ENCODE results near the gene CA5A. TPM values are rescaled to one million over a fixed set of nuclear protein-coding genes. Genes with fewer than 3 reads are reported as not detected.
A peak's percentile ranks its signal among the peaks of the same experiment; 100 is the strongest.

Gene CA5A
- total and polyA plus RNA-seq, 2 of the 4 experiments (the other 2 are of a cell fraction) = not detected

- Histone ChIP-seq H4K91ac (ENCODE audit: insufficient read depth, low read depth, low read length) (peak overlapping the region; percentile 84), H3K23ac (ENCODE audit: low read depth, low read length) (peak overlapping the region; percentile 89), H3K9ac (ENCODE audit: low read depth, low read length) (peak overlapping the region; percentile 94), H4K5ac (ENCODE audit: low read depth, low read length) (peak overlapping the region; percentile 63), H3K14ac (replicated peaks; ENCODE audit: low read depth, low read length) (peak overlapping the region; percentile 72), H3K9me3 (ENCODE audit: control insufficient read depth, insufficient read depth, low read length) (no peaks in the 10 kb centered on the region), H4K8ac (ENCODE audit: low read depth in 2 of 2, low read length in 2 of 2) (peak overlapping the region; percentile 60 to 85), H2BK20ac (ENCODE audit: low read depth, low read length) (no peak overlapping the region), H3K27ac (ENCODE audit: insufficient read depth, low read length) (peak overlapping the region; percentile 80), H3K27me3 (ENCODE audit: control insufficient read depth, insufficient read depth, low read length) (no peaks in the 10 kb centered on the region), H3K79me1 (ENCODE audit: low read depth in 1 of 2, low read length in 2 of 2) (peaks cover 22 to 49% of the 10 kb centered on the region in 2 experiments), H2AK5ac (ENCODE audit: low read depth, low read length) (peak overlapping the region; percentile 76), H2BK120ac (ENCODE audit: low read depth, low read length) (peak overlapping the region; percentile 56; the same call in 1 of the 2 replicates), H2AK9ac (replicated peaks; ENCODE audit: low read depth, low read length, poor library complexity) (peak overlapping the region; percentile 97), H3K4me3 (ENCODE audit: insufficient read depth, low read depth, low read length) (peak overlapping the region; percentile 74), H2AFZ (replicated peaks; ENCODE audit: low read length, poor library complexity) (peak overlapping the region; percentile 95), H3K9me1 (ENCODE audit: insufficient read depth, low read length) (peaks cover 10% of the 10 kb centered on the region), H3K4me1 (ENCODE audit: control insufficient read depth, insufficient read depth, low read length) (peaks cover 19% of the 10 kb centered on the region), H3K36me3 (ENCODE audit: control insufficient read depth, insufficient read depth, low read length) (peaks cover 1% of the 10 kb centered on the region), H3K18ac (ENCODE audit: low read depth, low read length) (peak overlapping the region; percentile 42; the same call in 1 of the 2 replicates), H3K4me2 (ENCODE audit: low read depth, low read length) (peak overlapping the region; percentile 74), H2BK15ac (ENCODE audit: low read depth, low read length) (no peak overlapping the region; the same call in 2 of the 3 replicates), H3K4ac (ENCODE audit: low read depth, low read length) (peak overlapping the region; percentile 68), H3K56ac (ENCODE audit: extremely low read depth, insufficient read depth, low read length) (peak overlapping the region; percentile 95), H2BK5ac (ENCODE audit: low read depth, low read length, poor library complexity, severe bottlenecking) (peak overlapping the region; percentile 82), H4K20me1 (ENCODE audit: insufficient read depth, low read length) (peaks cover 9% of the 10 kb centered on the region)
- ATAC-seq (ENCODE audit: low read depth) = peak; percentile 1
- 0% methylated on average over 19 of the region's 82 CpGs; no CpG with 5 or more reads in 1 of the 2 experiments for WGBS, 2 experiments (ENCODE audit: extremely low coverage in 2 of 2, insufficient read length in 1 of 2)
- no TSS peak for BruUV-seq (replicated peaks)
- POLR2A ChIA-PET (ENCODE audit: unreplicated experiment) = no interaction called here
- in situ Hi-C loops (cut with MboI; ENCODE audit: low sequenced_read_pairs) (no loop called here), dilution Hi-C loops (cut with HindIII; ENCODE audit: low sequenced_read_pairs, unreplicated experiment) (no loop called here), intact Hi-C loops (cut with micrococcal nuclease) (loop anchor here (10.0 kb wide), 3 partner anchors 353 to 613 kb away; partner anchors contain the start of gene ZNF469)
- DNase-seq = no peak
- CTCF ChIA-PET = no interaction called here
- TF ChIP-seq USF2 (IDR thresholded peaks at IDR 0.05; ENCODE audit: low read depth, low read length) (no peak), POLR2A (IDR thresholded peaks at IDR 0.05; ENCODE audit: low read depth, low read length) (peak; percentile 67), CHD1 (IDR thresholded peaks at IDR 0.05; ENCODE audit: low read depth, low read length) (no peak), RAD21 (IDR thresholded peaks at IDR 0.05; ENCODE audit: low read length) (no peak), MAZ (IDR thresholded peaks at IDR 0.05; ENCODE audit: borderline replicate concordance, low read depth, low read length) (peak; percentile 62; the same call in 1 of the 2 replicates)
- TF ChIP-seq, protein P1, sequence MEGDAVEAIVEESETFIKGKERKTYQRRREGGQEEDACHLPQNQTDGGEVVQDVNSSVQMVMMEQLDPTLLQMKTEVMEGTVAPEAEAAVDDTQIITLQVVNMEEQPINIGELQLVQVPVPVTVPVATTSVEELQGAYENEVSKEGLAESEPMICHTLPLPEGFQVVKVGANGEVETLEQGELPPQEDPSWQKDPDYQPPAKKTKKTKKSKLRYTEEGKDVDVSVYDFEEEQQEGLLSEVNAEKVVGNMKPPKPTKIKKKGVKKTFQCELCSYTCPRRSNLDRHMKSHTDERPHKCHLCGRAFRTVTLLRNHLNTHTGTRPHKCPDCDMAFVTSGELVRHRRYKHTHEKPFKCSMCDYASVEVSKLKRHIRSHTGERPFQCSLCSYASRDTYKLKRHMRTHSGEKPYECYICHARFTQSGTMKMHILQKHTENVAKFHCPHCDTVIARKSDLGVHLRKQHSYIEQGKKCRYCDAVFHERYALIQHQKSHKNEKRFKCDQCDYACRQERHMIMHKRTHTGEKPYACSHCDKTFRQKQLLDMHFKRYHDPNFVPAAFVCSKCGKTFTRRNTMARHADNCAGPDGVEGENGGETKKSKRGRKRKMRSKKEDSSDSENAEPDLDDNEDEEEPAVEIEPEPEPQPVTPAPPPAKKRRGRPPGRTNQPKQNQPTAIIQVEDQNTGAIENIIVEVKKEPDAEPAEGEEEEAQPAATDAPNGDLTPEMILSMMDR (conservative IDR thresholded peaks at IDR 0.05; ENCODE audit: low read depth, low read length) = 0 out of 2 replicates have a peak, but pooled peaks have one; percentile 9
Measured at GRCh38 chr16:87951552-87952538, 15.5 kb upstream of the CA5A start.

All from IMR-90 (cell line).